Effector CD8-positive, alpha-beta T cell (primary cell): ENCODE results near the gene PPID.
A peak's percentile ranks its signal among the peaks of the same experiment; 100 is the strongest.
"Not testable (repeated sequence)": the region's sequence is repeated elsewhere in the genome, so short reads cannot be mapped to it uniquely, and the experiment has no call there.

Experiments used
- DNase-seq: peaks from one replicate; lab custom pipeline; 2025; lab: John Stamatoyannopoulos, UW

PPID gene

DNA sequence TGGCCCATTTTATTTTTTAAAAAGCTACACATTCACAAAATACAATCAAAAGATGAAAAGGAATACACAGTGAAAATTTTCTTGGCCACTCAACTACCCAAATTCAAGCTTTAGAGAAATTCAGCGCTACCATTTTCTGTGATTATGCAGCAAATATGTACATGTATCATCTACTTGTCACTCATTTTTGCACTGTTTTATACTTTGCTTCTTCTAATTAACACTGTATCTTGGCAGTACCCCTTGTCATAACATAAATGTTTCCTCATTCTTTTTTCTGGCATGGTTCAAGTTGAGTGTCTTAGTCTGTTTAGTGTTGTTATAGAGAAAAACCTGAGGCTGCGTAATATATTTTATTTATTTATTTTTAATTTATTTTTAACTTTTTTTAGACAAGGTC, 15.7 kb upstream of the PPID start:
- DNase-seq: no peak

DNA sequence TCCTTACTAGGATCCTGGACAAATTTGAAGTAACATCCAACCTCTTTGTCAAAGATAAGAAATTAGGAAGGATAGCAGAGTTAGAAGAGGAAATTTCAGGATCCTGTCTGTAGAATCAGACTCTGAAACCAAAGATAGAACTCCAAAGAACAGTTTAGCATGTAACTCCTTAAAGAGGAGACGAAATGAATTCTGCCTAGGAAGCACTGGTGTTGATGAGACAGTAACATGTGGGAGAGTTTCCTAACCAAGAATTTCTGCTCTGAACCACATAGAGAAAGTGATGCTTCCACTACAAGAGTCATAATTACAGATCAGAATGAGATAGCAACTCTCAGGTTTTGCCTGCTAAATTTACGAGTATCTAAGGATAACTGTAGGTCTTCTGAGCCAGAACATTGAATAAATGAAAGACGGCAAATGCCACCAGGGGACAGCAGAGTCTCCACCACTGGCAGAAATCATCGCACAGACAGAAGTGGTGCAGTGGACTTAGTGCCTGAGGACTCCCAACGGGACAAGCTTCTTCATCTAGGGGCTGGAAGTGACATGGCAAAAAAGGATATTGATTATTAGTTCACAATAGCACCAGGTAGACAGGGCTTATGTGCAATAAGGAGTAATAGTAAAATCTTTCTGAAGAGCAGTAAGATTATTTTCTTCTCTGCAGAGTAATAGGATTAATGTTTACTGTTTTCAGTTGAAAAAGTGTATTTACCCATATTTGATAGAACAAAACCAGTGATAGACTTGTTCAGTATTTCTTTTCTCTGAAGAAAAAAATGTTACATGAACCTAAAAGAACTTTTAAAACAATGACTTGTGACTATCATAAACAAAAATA, 6.7 kb upstream of the PPID start:
- DNase-seq: peak; percentile 13

DNA sequence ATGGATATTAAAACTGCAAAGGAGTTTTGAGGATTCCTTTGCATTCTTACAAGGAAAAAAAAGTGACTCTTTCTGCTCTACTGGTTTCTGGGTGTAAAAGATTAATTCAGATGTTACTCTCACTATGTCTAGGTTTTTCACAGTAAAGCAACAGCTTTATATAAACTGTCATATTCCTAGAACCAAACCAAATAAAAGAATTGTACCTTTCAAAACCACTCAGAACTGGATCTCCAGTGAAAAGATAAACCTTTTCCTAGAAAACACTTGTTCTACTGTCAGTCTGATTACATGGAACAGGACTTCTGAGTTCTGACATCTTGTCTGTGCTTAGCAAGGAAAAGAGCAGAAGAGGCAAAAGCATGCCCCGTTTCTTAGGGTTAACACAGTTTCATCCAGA, 5.0 kb upstream of the PPID start:
- DNase-seq: no peak

DNA sequence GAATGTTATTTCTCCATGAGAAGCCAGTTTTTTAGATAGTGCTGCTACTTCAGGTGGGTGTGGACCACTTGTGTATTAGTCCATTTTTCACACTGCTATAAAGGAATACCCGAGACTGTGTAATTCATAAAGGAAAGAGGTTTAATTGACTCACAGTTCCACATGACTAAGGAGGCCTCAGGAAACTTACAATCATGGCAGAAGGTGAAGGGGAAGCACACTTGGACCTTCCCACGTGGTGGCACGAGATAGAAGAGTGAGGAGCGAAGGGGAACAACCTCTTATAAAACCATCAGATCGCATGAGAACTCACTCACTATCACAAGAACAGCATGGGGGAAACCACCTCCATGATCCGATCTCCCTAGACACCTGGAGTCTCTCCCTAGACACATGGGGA, 3.4 kb upstream of the PPID start:
- DNase-seq: no peak

DNA sequence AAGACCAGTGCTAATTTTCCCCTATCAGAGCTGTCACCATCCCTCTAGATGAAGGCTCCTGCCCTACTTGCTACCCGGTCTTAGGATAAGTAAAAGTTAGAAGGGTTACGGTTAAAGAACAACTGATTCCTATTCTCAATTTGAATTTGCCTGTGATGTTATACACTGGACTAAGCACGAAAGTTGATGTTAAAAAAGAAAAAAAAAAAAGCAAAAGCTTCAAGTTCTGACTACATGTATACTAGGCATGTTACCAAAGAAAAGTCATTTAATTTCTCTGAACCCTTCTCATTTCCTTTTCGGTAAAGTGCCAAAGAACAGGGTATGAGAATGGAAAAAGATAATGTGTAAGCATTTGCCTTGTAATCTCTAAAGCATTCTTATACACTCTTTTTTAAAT, 1.4 kb upstream of the PPID start:
- no peak for DNase-seq

DNA sequence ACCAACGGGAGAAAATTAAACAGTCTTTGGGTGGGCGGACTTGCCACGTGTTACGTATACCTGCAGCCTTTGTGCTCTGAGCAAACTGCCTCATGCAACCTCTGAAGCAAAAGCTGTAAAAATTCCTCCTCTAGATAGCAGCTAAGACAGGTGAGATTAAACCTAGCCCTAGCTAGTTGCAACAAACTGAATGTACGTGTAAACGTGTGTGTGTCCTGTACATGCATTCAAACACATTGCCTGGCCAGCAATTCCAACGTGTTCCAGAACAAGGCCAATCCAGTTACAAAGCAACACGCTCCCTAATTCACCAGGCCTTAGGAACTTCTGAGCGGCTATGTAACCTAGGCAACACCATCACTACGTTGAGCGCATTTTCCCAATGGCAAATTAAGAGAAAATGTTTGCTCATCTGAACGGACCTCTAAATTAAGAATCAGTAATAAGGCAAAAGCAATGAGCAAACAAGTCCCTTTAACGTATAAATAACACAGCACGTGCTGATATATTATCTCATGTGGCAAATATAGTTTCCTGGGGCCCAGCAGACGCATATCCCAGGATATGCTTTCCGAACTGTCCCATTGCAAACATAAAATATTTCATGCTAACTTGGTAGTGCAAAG, 792 bp downstream of the PPID start:
- no peak for DNase-seq

DNA sequence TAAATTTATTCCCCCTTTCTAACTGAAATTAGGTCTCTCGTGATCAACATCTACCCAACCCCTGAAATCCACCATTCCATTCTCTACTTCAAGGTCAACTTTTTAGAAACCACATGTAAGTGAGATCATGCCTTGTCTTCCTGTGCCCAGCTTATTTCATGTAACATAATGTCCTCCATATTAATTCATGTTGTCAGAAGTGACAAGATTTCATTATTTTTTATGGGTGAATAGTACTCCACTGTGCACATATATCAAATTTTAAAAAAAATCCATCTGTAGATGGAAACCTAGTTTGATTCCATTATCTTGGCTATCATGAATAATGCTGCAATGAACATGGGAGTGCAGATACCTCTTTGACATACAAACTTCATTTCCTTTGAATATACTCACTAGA, 1.5 kb downstream of the PPID start:
- no peak for DNase-seq

DNA sequence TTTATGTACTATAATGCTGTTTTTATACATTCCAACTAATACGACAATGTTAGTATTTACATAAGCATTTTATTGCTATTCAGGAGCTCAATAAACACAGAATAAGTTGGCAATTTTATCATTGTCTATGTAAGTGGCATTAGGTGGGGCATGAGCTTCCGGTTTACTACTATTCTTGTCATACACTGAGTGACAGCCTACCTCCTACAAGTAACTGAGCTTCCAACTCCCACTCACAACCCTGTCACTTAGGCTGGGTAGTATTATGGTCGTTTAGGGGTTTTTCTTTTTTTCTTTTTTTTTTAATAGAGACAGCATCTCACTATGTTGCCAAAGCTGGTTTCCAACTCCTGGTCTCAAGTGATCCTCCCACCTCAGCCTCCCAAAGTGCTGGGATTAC, 7.4 kb downstream of the PPID start:
- no peak for DNase-seq

DNA sequence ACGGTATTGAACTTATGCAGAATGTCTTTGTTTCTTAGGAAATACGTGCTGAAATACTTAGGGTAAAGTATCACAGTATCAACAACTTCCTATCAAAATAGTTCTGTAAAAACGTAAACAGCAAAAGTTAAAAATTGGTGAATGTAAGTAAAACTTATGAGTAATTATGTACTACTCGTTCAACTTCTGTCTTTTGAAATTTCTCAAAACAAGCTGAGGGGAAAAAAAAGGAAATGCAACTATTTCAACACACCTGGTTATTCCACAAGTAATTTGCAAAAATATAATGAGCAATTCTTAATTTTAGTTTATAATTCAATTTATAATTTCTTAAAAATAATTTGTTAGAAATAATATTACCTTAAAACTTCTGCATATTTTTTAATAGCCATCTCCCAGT, 8.3 kb downstream of the PPID start:
- no peak for DNase-seq

DNA sequence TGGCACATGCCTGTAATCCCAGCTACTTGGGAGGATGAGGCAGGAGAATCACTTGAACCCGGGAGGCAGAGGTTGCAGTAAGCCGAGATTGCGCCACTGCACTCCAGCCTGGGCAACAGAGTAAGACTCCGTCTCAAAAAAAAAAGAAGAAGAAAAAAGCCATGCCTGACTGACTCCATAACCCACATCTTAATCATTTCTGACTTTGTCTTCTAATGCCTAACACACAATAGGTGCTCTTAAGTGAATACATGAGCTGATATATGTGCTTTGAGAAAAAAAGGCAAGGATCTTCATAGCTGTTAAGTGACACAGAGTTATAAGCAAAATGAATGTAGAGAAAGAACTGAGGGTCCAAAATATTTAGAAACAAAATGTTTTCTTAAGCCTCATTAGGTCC, 10.6 kb downstream of the PPID start:
- not testable (repeated sequence) for DNase-seq

DNA sequence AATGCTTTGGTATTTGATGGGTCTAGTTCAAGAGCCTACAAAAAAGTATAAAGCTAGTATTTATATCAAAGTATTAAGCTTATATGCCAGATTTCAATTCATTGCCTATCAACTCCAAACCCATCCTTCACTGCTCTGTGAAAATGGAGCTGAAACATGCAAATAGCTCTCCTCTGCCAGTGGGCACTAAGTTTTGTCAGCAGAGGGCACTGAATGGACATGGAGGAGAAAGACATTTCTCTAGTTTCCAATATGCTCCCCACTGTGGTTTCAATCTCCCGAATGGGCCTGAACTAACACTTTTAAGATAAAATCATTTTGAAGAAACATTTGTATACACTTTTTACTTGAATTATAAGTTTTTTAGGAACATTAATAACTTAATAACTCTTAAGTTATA, 12.4 kb downstream of the PPID start:
- no peak for DNase-seq

DNA sequence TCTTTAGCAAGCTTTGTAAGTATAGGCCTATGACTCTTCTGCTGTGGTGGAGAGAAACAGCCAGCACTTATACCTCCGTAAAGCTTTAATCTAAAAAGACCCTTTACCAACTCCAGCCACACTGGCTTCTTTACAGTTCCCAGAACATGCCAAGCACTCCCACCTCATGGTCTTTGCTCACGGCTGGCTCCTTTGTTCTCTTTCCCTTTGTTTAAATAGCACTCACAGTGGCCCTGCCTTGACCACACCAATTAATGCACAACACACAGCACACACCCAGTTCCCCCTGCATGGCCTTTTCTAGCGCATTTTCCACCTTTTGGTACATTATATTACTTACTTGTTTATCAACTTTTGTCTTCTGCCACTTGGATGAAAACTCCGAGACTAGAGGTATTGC, 18.9 kb downstream of the PPID start:
- DNase-seq: no peak

DNA sequence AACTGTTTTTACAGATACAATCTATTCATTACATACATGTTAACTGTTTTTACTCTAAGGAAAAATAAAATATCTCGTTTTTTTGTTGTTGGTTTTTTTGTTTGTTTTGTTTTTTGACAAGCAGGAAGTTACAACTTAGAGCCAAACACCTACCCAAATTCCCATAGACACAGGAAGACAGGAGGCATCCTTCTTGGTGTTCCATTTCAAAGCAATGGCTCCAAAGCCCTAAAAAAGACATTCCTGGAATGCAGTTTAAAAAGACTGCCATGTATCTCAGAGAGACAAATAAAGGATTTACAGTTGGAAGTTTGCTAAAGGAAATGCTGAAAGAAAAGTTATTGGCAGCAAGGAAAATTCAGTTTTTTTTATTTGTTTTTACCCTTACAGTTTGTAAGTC, 34.4 kb downstream of the PPID start:
- DNase-seq: no peak

DNA sequence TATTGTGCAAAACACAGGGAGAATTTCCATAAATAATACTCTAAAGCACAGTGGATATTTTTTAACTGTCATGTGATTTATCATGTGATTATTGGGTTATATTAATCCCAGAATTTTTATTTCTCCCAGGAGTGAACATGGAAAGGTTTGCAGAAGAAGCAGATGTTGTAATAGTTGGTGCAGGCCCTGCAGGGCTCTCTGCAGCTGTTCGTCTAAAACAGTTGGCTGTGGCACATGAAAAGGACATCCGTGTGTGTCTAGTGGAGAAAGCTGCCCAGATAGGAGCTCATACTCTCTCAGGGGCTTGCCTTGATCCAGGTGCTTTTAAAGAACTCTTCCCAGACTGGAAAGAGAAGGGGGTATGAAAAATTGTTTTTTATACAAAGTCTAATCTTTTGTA, 41.1 kb downstream of the PPID start:
- no peak for DNase-seq

DNA sequence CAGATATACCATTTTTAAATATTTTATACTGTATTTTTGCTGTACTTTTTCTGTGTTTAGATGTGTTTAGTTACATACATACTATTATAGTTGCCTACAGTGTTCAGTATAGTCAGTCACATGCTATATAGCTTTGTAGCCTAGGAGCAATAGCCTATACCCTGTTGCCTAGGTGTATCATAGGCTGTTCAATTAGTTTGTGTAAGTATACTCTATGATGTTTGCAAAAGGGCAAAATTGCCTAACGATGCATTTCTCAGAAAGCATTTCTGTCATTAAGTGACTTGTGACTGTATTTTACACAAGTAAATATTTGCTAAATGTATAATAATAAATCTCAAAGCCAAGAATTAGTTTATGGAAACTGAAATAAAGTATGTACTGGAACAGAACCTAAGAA, 41.6 kb downstream of the PPID start:
- DNase-seq: no peak

DNA sequence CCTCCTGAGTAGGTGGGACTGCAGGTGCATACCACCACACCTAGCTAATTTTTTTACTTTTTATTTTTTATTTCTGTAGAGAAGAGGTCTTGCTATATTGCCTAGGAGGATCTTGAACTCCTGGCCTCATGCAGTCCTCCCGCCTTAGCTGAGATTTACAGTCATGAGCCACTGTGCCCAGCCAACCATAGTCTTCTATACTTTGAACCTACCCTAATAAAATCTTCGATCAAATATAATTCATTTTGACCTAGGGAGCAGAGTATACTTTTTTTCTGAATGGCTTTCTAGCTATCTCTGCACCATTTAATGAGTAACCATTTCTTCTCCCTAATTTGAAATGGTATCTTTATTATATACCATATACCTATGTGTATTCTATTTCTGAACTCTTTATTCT, 44.4 kb downstream of the PPID start:
- no peak for DNase-seq

DNA sequence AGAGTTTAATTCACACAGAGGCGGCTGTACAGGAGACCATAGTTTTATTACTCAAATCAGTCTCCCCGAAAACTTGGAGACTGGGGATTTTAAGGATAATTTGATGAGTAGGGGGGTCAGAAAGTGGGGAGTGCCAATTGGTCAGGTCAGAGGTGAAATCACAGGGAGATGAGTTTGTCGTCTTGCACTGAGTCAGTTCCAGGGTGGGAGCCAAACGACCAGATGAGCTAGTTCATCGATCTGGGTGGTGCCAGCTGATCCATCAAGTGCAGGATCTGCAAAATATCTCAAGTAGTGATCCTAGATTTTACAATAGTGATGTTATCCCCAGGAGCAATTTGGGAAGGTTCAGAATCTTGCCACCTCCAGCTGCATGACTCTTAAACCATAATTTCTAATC, 47.1 kb downstream of the PPID start:
- DNase-seq: no peak

DNA sequence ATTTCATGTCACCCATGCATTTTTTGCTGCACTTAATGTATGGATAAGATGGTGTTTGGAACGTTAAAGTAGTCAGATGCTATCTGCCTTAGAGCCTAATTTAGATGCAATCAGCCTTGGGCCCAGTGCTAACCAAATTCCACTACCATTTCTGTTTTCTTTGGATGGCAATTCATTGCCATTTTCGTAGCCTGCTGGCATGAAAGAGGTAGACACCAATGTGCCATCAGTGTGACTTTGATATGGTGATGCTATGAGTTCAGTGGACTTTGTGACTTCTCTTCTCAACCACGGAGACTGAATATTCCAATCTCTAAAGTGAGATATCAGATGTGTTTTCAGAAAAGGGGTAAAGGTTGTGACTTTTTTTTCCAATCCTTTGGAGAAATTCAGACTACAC, 49.6 kb downstream of the PPID start:
- no peak for DNase-seq

DNA sequence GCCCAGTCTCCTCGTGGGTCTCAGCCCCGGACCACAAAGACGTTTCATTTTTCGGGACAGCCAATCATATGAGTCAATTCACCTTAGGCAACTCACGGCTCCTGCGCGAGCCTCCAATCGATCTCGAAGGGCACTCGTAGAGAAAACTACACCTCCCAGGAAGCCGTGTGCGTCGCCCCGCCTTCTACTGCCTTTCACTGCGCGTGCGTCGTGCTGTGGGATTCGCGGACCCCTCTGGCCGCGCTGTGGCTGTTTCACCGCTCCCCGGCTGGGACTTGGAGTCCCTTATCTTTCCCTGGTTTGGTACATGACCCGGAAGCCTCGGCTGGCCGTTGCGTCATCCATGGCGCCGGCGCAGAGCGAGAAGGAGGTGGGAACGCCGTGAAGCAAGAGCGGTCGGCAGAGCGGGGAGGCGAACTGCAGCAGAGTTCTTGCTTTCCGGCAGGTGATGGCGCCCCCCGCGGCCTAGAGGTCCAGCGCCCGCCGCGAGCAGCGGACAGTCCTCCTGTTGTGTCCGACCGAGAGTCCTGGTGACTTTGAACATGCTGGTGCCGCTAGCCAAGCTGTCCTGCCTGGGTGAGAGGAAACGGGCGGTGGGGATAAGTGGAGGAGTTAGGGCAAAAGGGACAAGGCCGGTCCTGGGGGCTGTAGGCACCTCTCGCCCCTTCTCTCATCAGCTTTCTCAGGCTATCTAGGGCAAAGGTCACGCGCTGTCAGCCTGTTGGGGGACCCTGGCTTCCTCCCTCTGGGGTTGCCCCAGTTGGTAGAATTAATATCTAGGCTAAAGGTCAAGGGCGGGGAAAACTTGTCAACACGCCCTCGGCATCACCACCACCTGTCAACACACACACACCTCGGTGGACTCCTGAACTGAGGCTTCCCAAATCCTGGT, 51.0 kb downstream of the PPID start, which contains the start of gene ETFDH:
ETFDH (plus strand) TSS at position 382 of the 892 bp plus-strand sequence; CDS start at position 543, 161 bp downstream.
- peak; percentile 98 for DNase-seq

DNA sequence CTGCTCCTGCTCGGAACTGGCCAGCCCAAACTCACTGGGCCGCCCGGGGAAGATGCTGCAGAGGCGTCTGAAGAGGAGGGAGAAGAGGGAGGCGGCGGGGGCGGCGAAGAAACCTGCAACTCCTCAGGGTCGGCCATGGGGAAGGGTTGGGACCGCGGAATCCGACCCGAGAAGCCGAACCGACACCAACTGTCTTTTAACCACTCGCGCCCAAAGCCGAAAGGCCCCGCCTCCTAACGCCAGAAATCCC, 51.6 kb downstream of the PPID start, which contains the start of gene C4orf46:
C4orf46 (minus strand) TSS at position 223 of the 250 bp plus-strand sequence; CDS start at position 137, 86 bp downstream.
- no peak for DNase-seq

DNA sequence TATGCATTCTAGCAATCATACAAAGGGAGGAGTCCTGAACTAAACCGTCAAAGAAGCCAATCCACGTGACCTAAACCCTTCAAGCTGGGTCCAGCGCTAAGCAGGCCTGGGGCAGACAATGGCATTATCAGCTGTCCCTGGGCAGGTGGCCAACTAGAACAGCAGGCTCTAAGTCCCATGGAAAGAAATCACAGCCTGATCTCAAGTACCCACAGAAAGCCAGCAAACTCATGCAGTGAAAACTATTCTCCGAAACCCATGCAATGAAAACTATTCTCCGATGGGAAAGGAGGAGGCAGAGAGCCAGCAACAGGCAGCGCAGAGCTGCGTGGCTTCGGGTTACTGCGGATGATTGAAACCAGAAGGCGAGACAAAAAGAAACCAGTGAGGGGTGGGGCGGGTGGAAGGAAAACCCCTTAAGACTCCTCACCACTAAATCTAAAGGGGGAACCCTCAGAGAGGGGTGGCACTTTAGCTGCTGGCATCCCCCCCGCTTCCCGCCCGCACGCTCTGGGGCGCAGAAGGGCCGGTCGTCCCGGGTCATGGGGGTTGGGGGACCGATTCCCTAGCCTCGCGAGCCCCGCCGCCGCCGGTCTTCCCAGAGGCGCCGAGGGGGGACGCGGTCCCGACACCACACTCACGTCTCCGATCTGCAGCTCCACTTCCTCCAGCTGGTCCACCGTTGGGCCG, 52.1 kb downstream of the PPID start:
- peak; percentile 43 for DNase-seq

DNA sequence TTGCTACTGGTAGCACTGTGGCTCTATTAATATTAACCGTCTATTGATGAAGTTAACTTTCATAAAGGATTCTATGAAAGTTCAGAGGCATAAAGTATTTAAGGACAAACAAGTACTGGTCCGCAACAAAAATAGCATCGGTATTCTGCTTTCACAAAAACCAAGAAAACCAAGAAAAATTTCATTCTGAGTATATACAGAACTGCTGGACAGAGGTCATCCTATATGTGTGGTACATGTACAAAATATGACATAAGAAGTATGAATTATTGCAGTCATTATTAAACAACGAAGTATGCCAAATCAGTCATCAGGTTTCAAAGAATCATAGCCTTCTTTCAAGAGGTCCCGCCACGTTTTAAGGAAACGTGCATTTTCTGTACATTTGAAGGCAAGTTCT, 53.9 kb downstream of the PPID start:
- DNase-seq: no peak
